Lung microvascular endothelial cell (primary cell): ENCODE results near the gene CYB5A. TPM values are rescaled to one million over a fixed set of nuclear protein-coding genes. Genes with fewer than 3 reads are reported as not detected.
A peak's percentile ranks its signal among the peaks of the same experiment; 100 is the strongest.
"Not testable (repeated sequence)": the region's sequence is repeated elsewhere in the genome, so short reads cannot be mapped to it uniquely, and the experiment has no call there.

ENCODE experiments used
- DNase-seq, 2 donors: peaks; one replicate each; pipeline versions ENCODE4 v3.0.0 to v3.0.0-alpha.2; 2010; ENCODE audit warnings: low read depth in 2 of 2
- total RNA-seq: library from RNA; depleted of rRNA; stranded (reverse); fragments of >200 nt; gene quantifications from 2 replicates; pipeline ENCODE4 v1.2.1, GENCODE V29; 2014

Gene CYB5A
- total RNA-seq, 1 donor from 2014 or later = 27.8 TPM

DNA sequence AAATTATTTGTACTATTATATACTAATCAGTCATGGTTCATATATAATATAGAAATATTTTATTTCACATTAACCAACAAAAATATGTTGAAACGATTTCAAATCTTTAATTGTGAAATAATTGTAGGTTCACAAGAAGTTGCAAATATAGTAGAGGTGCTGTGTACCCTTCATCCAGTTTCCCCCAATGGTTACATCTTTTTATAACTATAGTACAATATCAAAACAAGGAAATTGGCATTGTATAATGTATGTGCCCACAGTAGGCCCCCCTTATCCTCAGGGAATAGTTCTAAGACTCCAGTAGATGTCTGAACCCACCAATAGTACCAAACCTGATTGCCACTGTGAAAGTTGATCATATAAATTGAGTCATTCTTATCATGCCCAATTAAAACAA, 7.4 kb upstream of the CYB5A start:
- no peak for DNase-seq

DNA sequence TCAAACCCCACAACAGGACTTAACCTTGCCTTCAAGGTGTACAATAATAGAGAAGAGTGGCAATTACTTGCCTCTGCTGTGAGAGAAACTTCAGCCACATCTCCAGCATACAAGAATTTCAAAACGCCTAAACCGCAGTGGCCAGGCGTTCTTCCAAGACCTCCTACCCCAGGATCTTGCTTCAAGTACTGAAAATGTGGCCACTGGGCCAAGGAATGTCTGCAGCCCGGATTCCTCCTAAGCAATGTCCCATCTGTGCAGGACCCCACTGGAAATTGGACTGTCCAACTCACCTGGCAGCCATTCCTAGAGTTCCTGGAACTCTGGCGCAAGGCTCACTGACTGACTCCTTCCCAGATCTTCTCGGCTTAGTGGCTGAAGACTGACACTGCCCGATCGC, 2.8 kb upstream of the CYB5A start:
- DNase-seq = no peak

DNA sequence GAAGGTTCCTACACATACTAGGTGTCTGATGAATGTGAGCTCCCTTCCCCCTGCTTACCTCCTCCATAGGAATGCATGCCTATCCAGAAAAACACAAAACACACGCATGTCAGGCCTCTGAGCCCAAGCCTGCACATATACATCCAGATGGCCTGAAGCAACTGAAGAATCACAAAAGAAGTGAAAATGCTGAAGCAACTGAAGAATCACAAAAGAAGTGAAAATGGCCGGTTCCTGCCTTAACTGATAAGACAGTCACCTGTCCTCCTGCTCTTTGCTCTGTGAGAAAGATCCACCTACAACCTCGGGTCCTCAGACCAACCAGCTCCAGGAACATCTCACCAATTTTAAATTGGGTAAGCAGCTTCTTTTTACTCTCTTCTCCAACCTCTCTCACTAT, 1.2 kb upstream of the CYB5A start:
- not testable (repeated sequence) for DNase-seq

DNA sequence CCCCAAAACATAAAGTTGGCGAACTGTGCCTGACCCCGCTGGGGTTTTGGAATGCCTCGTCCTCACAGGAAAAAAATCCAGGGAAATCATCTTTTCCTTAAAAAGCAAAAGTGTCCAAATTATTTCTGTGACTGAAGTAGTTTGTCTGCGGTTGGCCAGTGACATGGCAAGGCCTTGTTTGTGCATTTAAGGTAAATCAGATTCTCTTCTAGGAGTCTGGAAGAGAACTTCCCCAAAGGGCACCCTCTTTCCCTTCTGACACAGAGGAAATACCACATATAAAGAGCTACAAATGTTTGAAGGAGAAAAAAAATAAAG, 737 bp upstream of the CYB5A start:
- no peak for DNase-seq

DNA sequence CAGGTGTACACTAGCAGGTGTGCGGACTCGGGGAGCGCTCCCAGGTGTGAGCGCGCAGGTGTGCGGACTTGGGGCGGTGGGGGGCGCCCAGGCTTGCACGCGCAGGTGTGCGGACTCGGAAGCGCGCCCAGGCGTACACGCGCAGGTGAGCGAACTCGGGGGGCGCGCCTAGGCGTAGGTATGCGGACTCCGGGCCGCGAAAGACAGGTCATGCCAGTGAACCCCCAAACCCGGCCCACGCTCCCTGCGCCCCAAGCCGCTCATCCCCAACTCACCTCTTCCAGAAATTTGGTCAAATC, 342 bp downstream of the CYB5A start:
- no peak for DNase-seq

DNA sequence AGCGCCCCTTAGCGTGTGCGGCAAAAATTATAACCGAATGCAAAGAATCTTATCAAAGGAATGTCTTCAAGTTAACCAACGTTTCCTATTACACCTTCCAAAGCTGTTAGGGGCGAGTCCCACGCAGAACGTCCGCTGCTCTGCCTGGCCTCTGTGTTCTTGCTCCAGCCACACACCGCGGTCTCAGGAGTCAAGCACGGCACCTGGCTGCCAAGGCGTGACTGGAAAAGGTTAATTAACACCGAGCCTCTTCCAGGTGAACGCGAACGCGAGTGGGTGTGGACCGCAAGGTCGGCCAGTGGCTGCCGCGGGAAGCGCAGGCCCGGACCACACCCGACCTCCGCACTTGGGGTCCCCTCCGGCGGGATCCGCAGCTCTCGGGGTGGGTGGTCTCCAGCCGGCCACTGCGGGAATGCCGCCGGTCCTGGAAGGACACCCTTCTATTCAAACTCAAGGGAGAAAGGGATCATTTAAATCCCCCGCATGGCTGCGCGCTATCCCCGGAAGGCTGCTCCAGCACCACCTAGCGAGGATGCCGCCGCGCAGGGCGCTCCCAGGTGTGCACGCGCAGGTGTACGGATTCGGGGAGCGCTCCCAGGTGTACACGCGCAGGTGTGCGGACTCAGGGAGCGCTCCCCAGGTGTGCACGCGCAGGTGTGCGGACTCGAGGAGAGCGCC, 830 bp downstream of the CYB5A start:
- DNase-seq = peak in 1 of 2 donors; percentile 5

DNA sequence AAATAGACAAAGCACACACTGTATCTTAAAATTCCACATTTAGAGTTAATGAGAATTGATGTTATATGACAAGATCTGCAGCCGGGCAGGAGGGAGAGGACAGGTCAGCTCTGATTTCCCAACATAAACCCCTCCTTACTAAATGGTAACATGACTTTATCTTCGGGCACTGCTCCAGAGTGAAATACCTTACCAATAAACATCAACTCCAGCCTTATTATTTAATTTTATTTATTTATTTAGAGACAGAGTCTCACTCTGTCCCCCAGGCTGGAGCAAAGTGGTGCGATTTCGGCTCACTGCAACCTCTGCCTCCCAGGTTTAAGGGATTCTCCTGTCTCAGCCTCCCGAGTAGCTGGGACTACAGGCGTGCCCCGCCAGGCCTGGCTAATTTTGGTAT, 1.7 kb downstream of the CYB5A start:
- DNase-seq = no peak

DNA sequence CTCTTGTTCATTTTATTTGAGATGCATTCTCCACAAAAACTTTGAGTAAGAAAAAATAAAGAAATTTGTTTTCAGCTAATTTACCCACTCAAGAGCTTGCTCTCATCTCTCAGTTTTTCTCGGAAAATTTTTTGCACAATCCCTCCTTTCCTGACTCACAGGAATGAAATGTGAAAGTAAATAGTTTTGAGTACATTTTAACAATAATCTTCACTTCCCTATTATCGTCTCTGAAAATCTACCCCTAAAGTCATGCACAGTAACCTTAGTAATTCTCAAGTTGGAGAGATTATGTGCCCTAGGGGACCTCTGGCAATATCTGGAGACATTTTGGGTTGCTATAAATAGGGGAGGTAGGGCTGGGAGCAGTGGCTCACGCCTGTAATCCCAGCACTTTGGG, 2.6 kb downstream of the CYB5A start:
- no peak for DNase-seq

DNA sequence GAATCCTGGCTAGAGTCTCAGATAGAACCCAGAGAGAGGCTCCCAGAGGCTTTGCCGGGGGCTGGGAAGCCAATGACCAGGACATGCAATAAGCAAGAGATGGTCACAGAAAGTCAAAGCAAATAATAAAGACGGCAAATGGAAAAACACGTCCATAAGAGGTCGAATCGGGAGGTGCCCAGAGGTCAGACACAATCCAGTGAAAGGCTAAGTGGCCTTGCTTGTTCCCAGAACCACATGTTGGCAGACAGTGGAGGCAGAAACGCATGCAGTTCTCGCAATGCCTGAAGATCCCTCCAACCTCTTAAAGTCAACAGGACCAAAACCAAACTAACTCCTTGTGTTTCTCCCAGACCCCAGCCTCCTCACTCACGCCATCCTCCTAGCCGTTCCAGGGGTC, 3.0 kb downstream of the CYB5A start:
- no peak for DNase-seq

DNA sequence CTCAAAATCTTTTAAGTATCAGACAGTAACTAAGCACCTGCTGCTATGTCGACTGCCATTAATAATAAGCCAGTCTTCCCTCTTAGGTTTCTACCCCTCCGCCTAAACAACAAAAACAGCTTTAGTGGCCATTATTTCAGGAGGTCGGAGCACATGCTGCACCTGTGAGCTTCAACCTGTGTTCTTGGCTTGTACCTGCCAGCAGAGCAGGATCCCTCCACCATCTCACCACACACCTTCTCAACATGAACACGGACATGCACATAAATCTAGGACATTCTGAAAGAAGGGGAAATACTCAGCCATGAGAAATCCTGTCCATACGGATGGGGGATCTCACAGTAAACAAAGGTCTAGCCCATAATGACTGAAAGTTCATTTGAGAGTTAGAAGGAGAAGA, 3.7 kb downstream of the CYB5A start:
- DNase-seq = no peak

DNA sequence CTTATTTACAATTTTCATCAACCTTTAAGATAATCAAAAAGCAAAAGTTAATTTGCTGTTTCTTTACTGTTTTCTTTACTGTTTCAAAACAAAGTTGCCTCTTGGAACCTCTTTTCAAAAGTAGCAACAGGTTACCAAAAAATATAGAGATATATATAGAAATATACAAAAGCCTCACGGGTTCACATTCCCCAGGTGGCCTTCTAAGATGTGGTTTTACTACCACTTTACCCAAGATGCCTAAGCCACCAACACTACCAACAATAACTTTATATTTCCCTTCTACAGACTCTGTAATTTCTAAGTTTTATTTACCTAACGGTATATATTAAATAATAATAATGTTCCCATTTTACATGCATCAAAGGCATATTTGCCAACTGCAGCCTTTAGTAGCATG, 4.9 kb downstream of the CYB5A start:
- DNase-seq = no peak

DNA sequence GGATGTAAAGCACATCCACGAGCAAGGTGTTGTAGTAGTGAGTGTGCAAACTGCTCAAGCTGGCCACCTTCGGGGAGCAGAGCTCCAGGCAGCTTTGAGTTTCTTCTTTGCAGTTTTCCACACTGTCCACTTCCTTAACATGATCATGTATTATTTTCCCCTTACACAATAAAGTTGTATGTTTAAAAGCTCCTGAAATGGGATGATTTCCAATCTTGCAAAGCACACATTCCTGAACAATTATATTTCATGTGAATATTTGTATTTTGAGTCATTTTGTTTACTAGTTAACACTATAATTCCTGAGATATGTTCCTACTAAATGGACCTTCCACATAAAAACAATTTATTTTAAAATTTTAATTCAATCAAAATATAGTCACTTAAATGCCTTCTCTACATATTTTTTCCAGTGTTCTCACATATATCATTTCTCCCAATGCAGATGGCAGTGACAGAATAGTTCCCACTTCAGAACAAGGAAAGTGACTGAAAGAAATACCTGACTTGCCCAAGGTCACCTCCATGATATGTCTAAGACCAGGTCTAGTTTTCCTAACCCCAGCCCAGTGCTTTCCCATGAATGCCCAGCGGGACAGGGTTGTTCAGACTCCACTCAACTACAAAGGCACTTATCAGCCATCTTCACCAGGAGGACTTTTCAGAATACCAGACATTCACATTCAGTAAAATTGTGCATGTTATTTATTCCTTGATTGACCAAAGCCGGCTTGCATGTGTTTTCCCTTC, 5.5 kb downstream of the CYB5A start:
- no peak for DNase-seq

DNA sequence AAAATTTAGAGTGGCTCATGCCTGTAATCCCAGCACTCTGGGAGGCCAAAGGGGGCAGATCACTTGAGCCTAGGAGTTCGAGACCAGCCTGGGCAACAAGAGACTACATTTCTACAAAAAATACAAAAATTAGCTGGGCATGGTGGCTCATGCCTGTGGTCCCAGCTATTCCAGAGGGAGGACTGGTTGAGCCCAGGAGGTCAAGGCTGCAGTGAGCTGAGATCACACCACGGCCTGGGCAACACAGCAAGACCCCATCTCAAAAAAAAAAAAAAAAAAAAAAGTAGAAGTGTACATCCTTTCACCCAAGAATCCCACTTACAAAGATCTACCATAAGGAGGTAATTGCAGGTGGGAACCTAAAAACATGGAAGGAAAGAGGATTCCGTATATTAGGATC, 6.2 kb downstream of the CYB5A start:
- DNase-seq = not testable (repeated sequence)

DNA sequence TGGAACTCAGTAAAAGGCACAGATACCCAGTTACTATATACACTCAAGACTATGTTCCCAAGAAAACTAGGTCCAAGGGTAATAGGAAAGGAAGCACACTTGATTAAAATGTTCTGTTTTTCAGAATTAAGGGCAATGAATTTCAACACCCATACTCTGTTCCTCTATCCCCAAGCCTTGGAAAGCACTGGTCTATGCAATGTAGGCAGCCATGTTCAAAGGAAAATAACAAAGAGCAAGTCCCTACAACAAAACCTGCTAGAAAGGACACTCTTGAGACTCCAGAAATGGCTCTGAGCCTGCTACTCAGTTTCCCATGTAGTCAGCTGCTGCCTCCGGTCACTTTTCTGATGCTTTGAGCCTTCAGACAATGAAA, 6.8 kb downstream of the CYB5A start:
- DNase-seq = no peak

DNA sequence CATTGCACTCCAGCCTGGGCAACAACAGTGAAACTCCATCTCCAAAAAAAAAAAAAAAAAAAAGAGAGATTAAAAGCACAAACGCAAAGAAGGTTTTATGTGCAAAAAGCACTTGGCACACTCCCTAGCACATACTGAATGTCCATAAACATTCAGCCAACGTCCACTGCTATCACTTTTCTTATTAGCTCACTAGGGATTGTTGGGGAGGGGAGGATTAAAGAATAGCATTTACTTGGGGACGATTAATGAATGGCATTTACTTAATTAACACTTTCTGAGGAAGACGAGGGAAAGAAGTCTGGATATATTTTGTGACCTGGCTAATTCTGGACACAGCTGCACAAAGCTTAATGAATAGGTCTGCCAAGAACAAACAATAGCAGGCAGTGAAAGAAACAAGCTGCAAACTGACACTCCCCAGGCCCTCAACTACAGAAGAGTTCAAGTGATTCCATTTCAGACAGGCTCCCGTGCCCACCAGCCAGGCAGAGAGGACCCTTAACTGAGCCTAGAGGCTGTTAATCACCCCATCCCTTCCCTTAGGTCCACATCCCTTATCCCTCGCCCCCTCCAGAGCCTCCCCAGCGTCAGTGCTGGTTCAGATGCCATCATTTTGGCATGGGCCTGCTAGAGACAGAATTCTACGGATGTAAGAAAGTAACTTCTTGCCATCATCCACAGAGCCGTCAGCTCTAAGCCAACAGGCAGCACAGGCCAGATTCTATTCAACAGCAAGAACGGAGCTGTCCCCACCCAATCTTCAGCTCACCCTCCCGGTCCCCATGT, 7.4 kb downstream of the CYB5A start:
- peak in 1 of 2 donors; percentile 22 for DNase-seq

DNA sequence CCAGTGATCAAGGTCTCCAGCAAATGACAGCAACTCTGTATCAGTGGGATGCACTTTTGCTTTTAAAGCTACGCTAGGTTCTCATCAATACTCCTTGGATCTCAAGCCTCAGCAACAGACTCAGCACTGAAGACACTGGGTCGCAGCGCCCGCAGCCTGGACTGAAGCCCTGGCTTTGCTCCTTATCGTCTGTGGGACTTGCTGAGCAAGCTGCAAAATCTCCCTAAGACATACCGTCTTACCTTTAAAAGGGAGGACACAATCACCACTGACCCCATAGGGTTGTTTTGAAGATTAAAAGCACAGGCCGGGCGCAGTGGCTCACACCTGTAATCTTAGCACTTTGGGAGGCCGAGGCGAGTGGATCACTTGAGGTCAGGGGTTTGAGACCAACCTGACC, 8.1 kb downstream of the CYB5A start:
- DNase-seq = no peak

DNA sequence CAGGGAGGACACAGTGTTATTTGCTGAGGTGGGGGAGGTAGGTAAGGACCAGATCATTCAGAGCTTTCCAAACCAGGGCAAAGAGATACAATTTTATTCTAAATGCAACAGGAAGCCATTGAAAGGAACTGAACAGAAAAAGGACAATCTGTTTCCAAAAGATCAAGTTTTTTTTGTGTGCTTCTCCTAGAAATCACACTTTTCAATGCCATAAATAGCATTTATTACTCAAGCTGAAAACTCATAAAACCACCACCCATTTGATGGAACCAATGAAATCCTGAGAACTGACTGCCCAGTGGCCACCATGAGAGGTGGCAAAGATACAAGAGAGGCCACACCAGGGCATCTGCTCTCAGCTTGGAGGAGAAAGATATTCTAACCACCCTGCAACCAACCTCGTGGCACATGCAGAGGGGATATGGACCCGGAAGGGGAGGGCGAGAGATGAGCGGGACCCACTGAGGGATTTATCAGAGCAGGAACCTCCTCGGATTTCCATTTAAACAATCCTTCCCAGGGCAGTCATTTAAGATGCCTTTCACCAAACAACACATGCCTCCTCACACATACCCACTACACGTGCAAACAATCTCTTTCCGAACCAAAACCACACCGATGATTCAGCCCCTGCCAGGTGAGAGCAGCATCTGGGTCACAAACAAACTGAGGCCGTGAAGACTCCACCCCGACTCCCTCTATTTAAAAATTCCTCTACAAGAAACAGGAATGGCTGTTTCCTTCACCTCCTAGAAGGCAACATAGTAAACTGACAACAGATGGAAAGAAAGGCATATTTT, 8.8 kb downstream of the CYB5A start:
- no peak for DNase-seq

DNA sequence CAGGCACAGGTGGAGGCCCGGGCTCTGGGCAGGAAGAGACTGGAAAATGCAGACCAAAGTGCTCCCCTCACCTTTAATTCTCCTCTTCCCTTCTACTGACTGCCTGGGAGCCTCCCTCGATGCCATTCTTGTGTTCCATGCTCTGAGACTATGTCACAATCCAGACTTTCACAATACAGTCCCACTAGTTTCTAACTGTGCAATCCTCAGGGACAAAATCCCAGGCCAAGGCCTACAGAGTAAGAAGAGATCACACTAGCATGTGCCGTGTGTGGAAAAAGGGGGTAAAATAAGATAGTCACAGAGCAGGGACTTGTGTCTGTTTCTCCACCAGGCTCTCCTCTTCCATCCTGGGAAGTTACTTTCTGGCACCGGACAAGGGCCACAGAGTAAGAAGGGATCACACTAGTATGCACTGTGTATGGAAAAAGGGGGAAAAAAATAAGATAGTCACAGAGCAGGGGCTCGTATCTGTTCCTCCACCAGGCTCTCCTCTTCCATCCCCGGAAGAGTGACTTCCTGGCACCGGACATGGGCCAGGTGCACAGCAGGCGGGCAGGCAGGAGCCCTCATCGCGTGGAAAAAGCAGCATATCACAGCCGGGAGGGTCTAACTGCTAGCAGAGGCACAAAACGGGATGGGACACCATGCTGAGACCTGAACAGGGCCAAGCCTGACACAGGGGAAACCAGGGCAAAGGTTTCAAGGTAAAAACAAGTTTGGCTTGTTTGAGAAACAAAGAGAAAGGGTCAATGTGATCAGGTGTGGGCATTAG, 9.6 kb downstream of the CYB5A start:
- DNase-seq = peak in 1 of 2 donors; percentile 4

DNA sequence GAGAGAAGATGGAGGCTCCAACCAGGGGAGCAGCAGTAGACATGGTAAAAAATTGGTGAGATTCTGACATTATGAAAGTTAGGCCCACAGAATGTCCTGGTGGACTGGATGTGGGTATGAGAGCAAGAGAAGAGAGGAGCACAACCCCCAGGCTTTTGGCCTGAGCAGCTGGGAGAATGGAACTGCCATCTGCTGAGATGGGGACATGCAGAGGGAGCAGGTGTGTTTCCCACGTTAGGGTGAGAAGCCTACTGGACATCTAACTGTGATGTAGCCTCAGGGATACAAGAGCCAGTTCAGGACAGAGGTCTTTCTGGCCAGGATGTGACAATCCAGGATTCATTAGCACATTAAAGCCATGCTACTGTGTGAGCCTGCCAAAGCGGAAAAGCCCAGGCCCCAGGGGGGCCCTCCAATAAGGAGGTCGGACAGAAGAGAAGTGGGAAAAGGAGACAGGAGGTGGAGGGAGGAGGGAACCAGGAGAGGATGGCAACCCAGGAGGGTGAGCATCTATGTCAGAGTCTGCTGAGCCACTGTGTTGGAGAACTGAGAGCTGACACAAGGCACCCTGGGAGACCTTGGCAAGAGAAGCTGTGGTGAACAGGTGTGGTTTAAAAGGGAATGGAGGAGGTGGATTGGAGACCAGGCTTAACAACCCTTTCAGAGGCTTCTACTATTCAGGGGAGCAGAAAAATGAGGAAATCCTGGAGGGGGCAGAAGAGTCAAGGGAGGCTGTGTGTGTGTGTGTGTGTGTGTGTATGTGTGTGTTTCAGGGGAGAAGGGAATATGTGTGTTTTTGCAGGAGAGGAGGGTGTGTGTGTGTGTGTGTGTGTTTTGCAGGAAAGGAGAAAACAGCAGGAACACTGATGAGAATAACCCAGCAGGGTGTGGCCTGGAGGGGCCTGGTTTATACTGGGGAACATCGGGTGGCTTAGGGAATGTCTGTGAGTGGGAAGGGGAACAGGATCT, 10.5 kb downstream of the CYB5A start:
- DNase-seq = no peak

DNA sequence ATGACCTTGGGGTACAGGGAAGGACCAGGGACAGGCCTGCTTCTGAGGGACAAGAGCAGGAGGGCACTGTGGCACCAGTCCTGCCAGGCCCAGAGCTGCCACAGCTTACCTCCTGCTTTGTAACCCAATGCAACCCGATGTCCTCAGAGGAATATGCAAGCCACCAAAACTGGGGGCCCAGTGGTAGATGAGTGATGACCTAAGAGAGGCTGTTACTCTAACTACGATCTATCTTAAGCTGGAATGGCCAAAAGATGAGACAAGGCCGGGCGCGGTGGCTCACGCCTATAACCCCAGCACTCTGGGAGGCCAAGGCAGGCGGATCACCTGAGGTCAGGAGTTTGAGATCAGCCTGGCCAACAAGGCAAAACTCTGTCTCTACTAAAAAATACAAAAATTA, 12.8 kb downstream of the CYB5A start:
- no peak for DNase-seq
